ENCODE results near the gene CLTCL1.
"Not testable (repeated sequence)": the region's sequence is repeated elsewhere in the genome, so short reads cannot be mapped to it uniquely, and the experiment has no call there.

Gene CLTCL1

DNA sequence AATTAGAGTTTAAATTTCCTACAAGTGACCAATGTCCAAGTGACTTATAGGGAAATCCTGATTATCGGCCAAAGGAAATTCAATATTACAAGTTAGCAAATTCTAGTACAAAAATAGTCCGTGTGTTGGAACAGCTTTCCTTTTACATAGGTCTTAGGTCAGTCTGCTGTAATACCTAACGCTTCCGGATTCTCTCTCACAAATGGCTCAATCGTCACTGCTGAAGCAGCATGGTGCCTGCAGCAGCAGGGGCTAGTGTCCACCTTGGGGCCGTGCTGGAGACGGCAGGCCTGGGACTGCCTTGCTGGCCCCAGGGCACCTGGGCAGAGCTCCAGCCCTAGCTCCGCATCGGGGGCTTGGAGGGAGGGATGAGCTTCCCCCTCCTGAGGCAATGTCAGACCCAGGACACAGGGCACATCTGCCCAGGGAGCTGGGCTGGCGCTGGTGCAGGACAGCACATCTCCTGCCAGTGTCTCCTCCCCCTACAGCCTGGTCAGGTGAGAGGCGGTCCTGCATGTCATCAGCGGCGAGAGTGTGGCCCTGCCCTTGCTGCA is 39.4 kb upstream of the CLTCL1 start:
- DNase-seq (ENCODE audit: low read depth in 1 of 2, low spot score in 1 of 2) = no peak
- H3K4me3 ChIP-seq (replicated peaks; ENCODE audit: insufficient read depth, low read length) = no peak overlapping the region
- H3K27ac ChIP-seq (replicated peaks) = no peak overlapping the region
- no peaks in the 10 kb centered on the region for H3K27me3 ChIP-seq (ENCODE audit: insufficient read depth, poor library complexity, severe bottlenecking)
- TF ChIP-seq SPI1 (IDR thresholded peaks at IDR 0.05; ENCODE audit: borderline replicate concordance, low read depth) = no peak
- no peak for TF ChIP-seq GABPA (IDR thresholded peaks at IDR 0.05; ENCODE audit: low read depth)
- TF ChIP-seq POLR2AphosphoS5 (IDR thresholded peaks at IDR 0.05; ENCODE audit: low read depth) = no peak
- no peak for TF ChIP-seq REST (IDR thresholded peaks at IDR 0.05; ENCODE audit: insufficient replicate concordance, low read depth)
- no peak for TF ChIP-seq CTCF (IDR thresholded peaks at IDR 0.05; ENCODE audit: insufficient read depth, low read length)

DNA sequence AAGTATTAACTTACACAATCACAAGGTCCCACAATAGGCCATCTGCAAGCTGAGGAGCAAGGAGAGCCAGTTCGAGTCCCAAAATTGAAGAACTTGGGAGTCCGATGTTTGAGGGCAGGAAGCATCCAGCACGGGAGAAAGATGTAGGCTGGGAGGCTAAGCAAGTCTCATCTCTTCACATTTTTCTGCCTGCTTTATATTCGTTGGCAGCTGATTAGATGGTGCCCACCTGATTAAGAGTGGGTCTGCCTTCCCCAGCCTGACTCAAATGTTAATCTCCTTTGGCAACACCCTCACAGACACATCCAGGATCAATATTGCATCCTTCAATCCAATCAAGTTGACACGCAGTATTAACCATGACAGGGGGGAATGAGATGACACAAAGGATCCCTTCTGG is 38.7 kb upstream of the CLTCL1 start:
- not testable (repeated sequence) for H3K4me3 ChIP-seq (replicated peaks; ENCODE audit: insufficient read depth, low read length); H3K27me3 ChIP-seq (ENCODE audit: insufficient read depth, poor library complexity, severe bottlenecking); H3K27ac ChIP-seq (replicated peaks); DNase-seq (ENCODE audit: low read depth in 1 of 2, low spot score in 1 of 2)

DNA sequence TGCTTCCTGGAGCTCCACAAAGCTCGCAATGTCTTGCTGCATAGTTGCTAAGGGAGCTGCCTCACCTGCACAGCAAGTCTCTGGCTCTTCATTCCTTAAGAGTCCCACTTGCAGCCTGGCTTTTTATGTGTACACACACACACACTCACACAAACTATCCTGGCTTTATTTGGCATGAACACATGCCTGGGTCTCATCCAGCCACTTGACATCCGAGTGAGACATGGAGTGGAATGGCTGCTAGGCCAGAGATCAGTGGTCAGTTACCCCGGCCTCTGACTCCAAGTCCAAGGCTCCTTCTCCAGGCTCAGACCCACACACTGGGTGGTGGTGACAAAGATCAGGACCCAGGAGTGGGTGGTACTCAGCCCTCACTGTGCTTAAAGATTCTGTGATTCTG is 37.9 kb upstream of the CLTCL1 start:
- DNase-seq (ENCODE audit: low read depth in 1 of 2, low spot score in 1 of 2) = no peak
- Histone ChIP-seq H3K27me3 (ENCODE audit: insufficient read depth, poor library complexity, severe bottlenecking) (no peaks in the 10 kb centered on the region), H3K4me3 (replicated peaks; ENCODE audit: insufficient read depth, low read length) (no peak overlapping the region), H3K27ac (replicated peaks) (no peak overlapping the region)
- TF ChIP-seq SPI1 (IDR thresholded peaks at IDR 0.05; ENCODE audit: borderline replicate concordance, low read depth) = no peak
- TF ChIP-seq CTCF (IDR thresholded peaks at IDR 0.05; ENCODE audit: insufficient read depth, low read length) = no peak
- TF ChIP-seq GABPA (IDR thresholded peaks at IDR 0.05; ENCODE audit: low read depth) = no peak
- no peak for TF ChIP-seq POLR2AphosphoS5 (IDR thresholded peaks at IDR 0.05; ENCODE audit: low read depth)
- TF ChIP-seq REST (IDR thresholded peaks at IDR 0.05; ENCODE audit: insufficient replicate concordance, low read depth) = no peak

- H3K27me3 ChIP-seq (ENCODE audit: insufficient read depth, poor library complexity, severe bottlenecking) = no peaks in the 10 kb centered on the region
- DNase-seq (ENCODE audit: low read depth in 1 of 2, low spot score in 1 of 2) = no peak
- no peak overlapping the region for H3K4me3 ChIP-seq (replicated peaks; ENCODE audit: insufficient read depth, low read length)
- H3K27ac ChIP-seq (replicated peaks) = peak overlapping the region; percentile 41
- TF ChIP-seq GABPA (IDR thresholded peaks at IDR 0.05; ENCODE audit: low read depth) (no peak), REST (IDR thresholded peaks at IDR 0.05; ENCODE audit: insufficient replicate concordance, low read depth) (no peak), POLR2AphosphoS5 (IDR thresholded peaks at IDR 0.05; ENCODE audit: low read depth) (no peak), CTCF (IDR thresholded peaks at IDR 0.05; ENCODE audit: insufficient read depth, low read length) (no peak), SPI1 (IDR thresholded peaks at IDR 0.05; ENCODE audit: borderline replicate concordance, low read depth) (no peak)
Measured at GRCh38 chr22:19325296-19325948, 33.9 kb upstream of the CLTCL1 start.

- not testable (repeated sequence) for DNase-seq (ENCODE audit: low read depth in 1 of 2, low spot score in 1 of 2); H3K27ac ChIP-seq (replicated peaks)
Measured at GRCh38 chr22:19323420-19323819, 31.9 kb upstream of the CLTCL1 start.

More at GRCh38 chr22:19323420-19323819, 31.9 kb upstream of the CLTCL1 start:
- H3K27me3 ChIP-seq (ENCODE audit: insufficient read depth, poor library complexity, severe bottlenecking); H3K4me3 ChIP-seq (replicated peaks; ENCODE audit: insufficient read depth, low read length): not testable (repeated sequence)
